H1 (cell line): Measurements from ENCODE around the gene SLC7A7. TPM values are rescaled to one million over a fixed set of nuclear protein-coding genes. Genes with fewer than 3 reads are reported as not detected.

ENCODE experiments used
- CTCF ChIA-PET: fragments of 300-600 bp; sonication (Branson Sonifier 250); formaldehyde crosslinking; loops from one replicate; lab custom pipeline; 2021; ENCODE audit not compliant: partially characterized antibody; lab: Charles Lee
- POLR2A ChIA-PET: fragments of 300-600 bp; sonication (Branson Sonifier 250); formaldehyde crosslinking; loops from one replicate; lab custom pipeline; 2021; ENCODE audit warnings: inconsistent platforms; ENCODE audit not compliant: partially characterized antibody; lab: Charles Lee
- DNase-seq, 2 experiments: peaks; one replicate each; pipeline versions ENCODE4 v3.0.0 to v3.0.0-alpha.2; 2010 to 2022; ENCODE audit warnings: low spot score in 2 of 2, low read depth in 1 of 2, mixed read lengths in 1 of 2
- FAIRE-seq: peaks from 2 replicates; lab custom pipeline; 2011; peaks lifted over from hg19 to GRCh38; lab: Jason Lieb, UNC
- H2AFZ ChIP-seq: 2 replicates; pipeline ENCODE4 v1.8.1; 2012; ENCODE audit warnings: low read length, inconsistent platforms
- H2AK5ac ChIP-seq: 2 replicates; pipeline ENCODE4 v1.6.1; 2013; ENCODE audit warnings: low read depth, low read length
- H2BK120ac ChIP-seq: replicated peaks from 2 replicates; pipeline ENCODE3; 2013; ENCODE audit warnings: low read depth, low read length, inconsistent platforms
- H2BK12ac ChIP-seq: 2 replicates; pipeline ENCODE4 v1.6.1; 2013; ENCODE audit warnings: low read depth, low read length
- H2BK15ac ChIP-seq: 2 replicates; pipeline ENCODE4 v1.6.1; 2013; ENCODE audit warnings: low read length
- H2BK20ac ChIP-seq: 2 replicates; pipeline ENCODE4 v1.6.1; 2013; ENCODE audit warnings: low read length
- H2BK5ac ChIP-seq: 2 replicates; pipeline ENCODE4 v1.6.1; 2013; ENCODE audit warnings: low read depth, low read length
- H3K14ac ChIP-seq: 2 replicates; pipeline ENCODE4 v1.6.1; 2013; ENCODE audit warnings: inconsistent platforms; ENCODE audit not compliant: insufficient read length
- H3K18ac ChIP-seq: 2 replicates; pipeline ENCODE4 v1.6.1; 2013; ENCODE audit warnings: low read length; ENCODE audit errors: extremely low read depth
- H3K23ac ChIP-seq: 2 replicates; pipeline ENCODE4 v1.6.1; 2013; ENCODE audit warnings: inconsistent platforms; ENCODE audit not compliant: insufficient read length
- H3K23me2 ChIP-seq: 2 replicates; pipeline ENCODE4 v1.6.1; 2013; ENCODE audit warnings: low read depth, low read length
- H3K27ac ChIP-seq: 2 replicates; pipeline ENCODE4 v1.6.1; 2011; ENCODE audit warnings: low read depth, low read length, inconsistent platforms
- H3K27me3 ChIP-seq, 4 experiments: replicated peaks in 1 of 4; 1 replicate in 1 of 4; 2 replicates in 3 of 4; pipeline versions ENCODE4 v1.6.1 to v1.8.1; 2011 to 2013; ENCODE audit warnings: low read length in 3 of 4, mild to moderate bottlenecking in 3 of 4, inconsistent platforms in 2 of 4, mixed read lengths in 2 of 4, moderate library complexity in 1 of 4; ENCODE audit not compliant: control insufficient read depth in 3 of 4, insufficient read depth in 3 of 4; ENCODE audit errors: extremely low read depth in 1 of 4
- H3K36me3 ChIP-seq, 4 experiments: 2 replicates each; pipeline versions ENCODE4 v1.6.1 to v1.8.1; 2011 to 2013; ENCODE audit warnings: mild to moderate bottlenecking in 4 of 4, low read length in 3 of 4, moderate library complexity in 2 of 4, control low read depth in 1 of 4, inconsistent platforms in 1 of 4; ENCODE audit not compliant: insufficient read depth in 4 of 4, control insufficient read depth in 2 of 4
- H3K4ac ChIP-seq: replicated peaks from 2 replicates; pipeline ENCODE3; 2013; ENCODE audit warnings: low read length, low read depth, mixed read lengths, inconsistent platforms; ENCODE audit not compliant: insufficient read length
- H3K4me1 ChIP-seq, 4 experiments: replicated peaks in 1 of 4; 1 replicate in 1 of 4; 2 replicates in 3 of 4; pipeline versions ENCODE4 v1.6.1 to v1.8.1; 2011 to 2013; ENCODE audit warnings: low read length in 3 of 4, inconsistent platforms in 2 of 4, mixed read lengths in 1 of 4; ENCODE audit not compliant: insufficient read depth in 4 of 4, control insufficient read depth in 3 of 4
- H3K4me2 ChIP-seq, 2 experiments: 2 replicates each; pipeline versions ENCODE4 v1.6.1 to v1.8.1; 2011 to 2013; ENCODE audit warnings: low read depth in 2 of 2, low read length in 2 of 2, control low read depth in 1 of 2, inconsistent platforms in 1 of 2, mild to moderate bottlenecking in 1 of 2; ENCODE audit not compliant: insufficient read depth in 1 of 2
- H3K4me3 ChIP-seq, 4 experiments: fragments of 200-600, 300-600 bp in 1 of 4; sonication (generic), shearing (Covaris generic), sonication (Bioruptor Twin) in 1 of 4; 2 replicates each; pipeline versions ENCODE4 v1.5.1 to v1.8.1; 2011 to 2016; ENCODE audit warnings: low read length in 4 of 4, low read depth in 3 of 4, control low read depth in 2 of 4, inconsistent platforms in 2 of 4, mild to moderate bottlenecking in 2 of 4, mixed read lengths in 1 of 4, moderate library complexity in 1 of 4; ENCODE audit not compliant: insufficient read depth in 2 of 4; ENCODE audit errors: extremely low read depth in 1 of 4
- H3K56ac ChIP-seq: replicated peaks from 2 replicates; pipeline ENCODE3; 2013; ENCODE audit warnings: low read depth, mild to moderate bottlenecking, mixed read lengths, low read length, inconsistent platforms; ENCODE audit not compliant: insufficient read length
- H3K79me1 ChIP-seq: 2 replicates; pipeline ENCODE4 v1.6.1; 2013; ENCODE audit warnings: low read depth, low read length, control low read depth
- H3K79me2 ChIP-seq, 2 experiments: 2 replicates each; pipeline versions ENCODE4 v1.6.1 to v1.8.1; 2012 to 2013; ENCODE audit warnings: low read length in 2 of 2, mild to moderate bottlenecking in 2 of 2, inconsistent platforms in 1 of 2; ENCODE audit not compliant: insufficient read depth in 2 of 2, control insufficient read depth in 1 of 2
- H3K9ac ChIP-seq, 4 experiments: replicated peaks in 1 of 4; 1 replicate in 1 of 4; 2 replicates in 3 of 4; pipeline versions ENCODE4 v1.6.1 to v1.8.1; 2011 to 2013; ENCODE audit warnings: low read depth in 3 of 4, low read length in 3 of 4, control low read depth in 2 of 4, mild to moderate bottlenecking in 2 of 4, moderate library complexity in 2 of 4, inconsistent platforms in 1 of 4; ENCODE audit errors: extremely low read depth in 1 of 4
- H3K9me3 ChIP-seq, 2 experiments: 2 replicates each; pipeline versions ENCODE4 v1.6.1 to v1.8.1; 2012 to 2013; ENCODE audit warnings: mild to moderate bottlenecking in 2 of 2, moderate library complexity in 2 of 2, control low read depth in 1 of 2, inconsistent platforms in 1 of 2, low read depth in 1 of 2, low read length in 1 of 2, mixed read lengths in 1 of 2; ENCODE audit not compliant: insufficient read depth in 2 of 2
- H4K20me1 ChIP-seq, 2 experiments: replicated peaks in 1 of 2; 2 replicates each; pipeline versions ENCODE3 to v1.8.1; 2011 to 2013; ENCODE audit warnings: inconsistent platforms in 2 of 2, low read length in 2 of 2, mild to moderate bottlenecking in 1 of 2; ENCODE audit not compliant: insufficient read depth in 2 of 2, control insufficient read depth in 1 of 2
- H4K5ac ChIP-seq: 2 replicates; pipeline ENCODE4 v1.6.1; 2013; ENCODE audit warnings: low read length, low read depth, mixed read lengths, inconsistent platforms; ENCODE audit not compliant: insufficient read length
- H4K8ac ChIP-seq: 2 replicates; pipeline ENCODE4 v1.8.0; 2013; ENCODE audit warnings: mild to moderate bottlenecking, moderate library complexity, low read length, inconsistent platforms; ENCODE audit not compliant: insufficient read depth; ENCODE audit errors: extremely low read depth
- H4K91ac ChIP-seq: replicated peaks from 2 replicates; pipeline ENCODE3; 2013; ENCODE audit warnings: low read length, mixed read lengths, inconsistent platforms; ENCODE audit not compliant: insufficient read length
- ASH2L ChIP-seq: fragments of 200-600, 300-600 bp; sonication (generic); IDR thresholded peaks from one replicate; pipeline ENCODE4 v1.7.1; 2017; ENCODE audit warnings: low read length
- CEBPB ChIP-seq: IDR thresholded peaks from 2 replicates; pipeline ENCODE4 v1.6.1; 2012; ENCODE audit warnings: low read depth, low read length
- EP300 ChIP-seq, 2 experiments: IDR thresholded peaks; 1 replicate in 1 of 2; 2 replicates in 1 of 2; pipeline ENCODE4 v1.6.1; 2011 to 2012; ENCODE audit warnings: low read depth in 2 of 2, low read length in 2 of 2, mild to moderate bottlenecking in 2 of 2, borderline replicate concordance in 1 of 2, inconsistent platforms in 1 of 2, moderate library complexity in 1 of 2
- HDAC2 ChIP-seq, 2 experiments: fragments of 300-600 bp in 1 of 2; sonication (generic) in 1 of 2; IDR thresholded peaks; 2 replicates each; pipeline ENCODE4 v1.6.1; 2011 to 2012; ENCODE audit warnings: low read depth in 2 of 2, low read length in 2 of 2, mild to moderate bottlenecking in 2 of 2, moderate library complexity in 2 of 2, borderline replicate concordance in 1 of 2, inconsistent platforms in 1 of 2
- JUND ChIP-seq: IDR thresholded peaks from 2 replicates; pipeline ENCODE4 v1.6.1; 2011; ENCODE audit warnings: mild to moderate bottlenecking, improper control_type of control experiment, low read length
- POLR2A ChIP-seq, 2 experiments: IDR thresholded peaks; 1 replicate in 1 of 2; 2 replicates in 1 of 2; pipeline ENCODE4 v1.6.1; 2011; ENCODE audit warnings: low read depth in 2 of 2, low read length in 2 of 2, mild to moderate bottlenecking in 2 of 2; ENCODE audit errors: control extremely low read depth in 1 of 2
- RBBP5 ChIP-seq: IDR thresholded peaks from 2 replicates; pipeline ENCODE4 v1.7.1; 2012; ENCODE audit warnings: low read depth, mild to moderate bottlenecking, inconsistent platforms, low read length, moderate library complexity, borderline replicate concordance
- SIRT6 ChIP-seq: IDR thresholded peaks from one replicate; pipeline ENCODE4 v1.7.1; 2012; ENCODE audit warnings: low read length, inconsistent platforms
- SIX5 ChIP-seq: IDR thresholded peaks from 2 replicates; pipeline ENCODE4 v1.6.1; 2011; ENCODE audit warnings: mild to moderate bottlenecking, low read depth, low read length
- SP1 ChIP-seq: IDR thresholded peaks from 2 replicates; pipeline ENCODE4 v1.6.1; 2011; ENCODE audit warnings: low read depth, low read length
- TAF7 ChIP-seq: optimal IDR thresholded peaks from 2 replicates; pipeline ENCODE3; 2011; ENCODE audit warnings: low read depth, mild to moderate bottlenecking, inconsistent platforms, low read length, moderate library complexity, borderline replicate concordance
- YY1 ChIP-seq: IDR thresholded peaks from 2 replicates; pipeline ENCODE4 v1.6.1; 2011; ENCODE audit warnings: low read depth, mild to moderate bottlenecking, low read length
- WGBS, 2 experiments: shearing (Covaris generic) in 1 of 2; methylation state at CpG; one replicate each; pipeline versions ENCODE4 v1.1.6 to v1.1.7; 2013 to 2015; ENCODE audit warnings: low lambda C conversion rate in 2 of 2, mixed read lengths in 2 of 2, inconsistent platforms in 1 of 2, low coverage in 1 of 2, missing lambda C conversion rate in 1 of 2; ENCODE audit not compliant: insufficient replicate concordance in 2 of 2, insufficient coverage in 1 of 2, insufficient read length in 1 of 2; ENCODE audit errors: extremely low coverage in 1 of 2, missing lambda C conversion rate in 1 of 2; 5-methylcytosine and 5-hydroxymethylcytosine counted together
- polyA plus RNA-seq, 7 experiments: library from polyadenylated mRNA; depleted of rRNA in 3 of 7; stranded (reverse) in 5 of 7; unstranded in 2 of 7; fragments of >200 nt in 5 of 7; fragments of 200-250 nt in 2 of 7; gene quantifications; 1 replicate in 5 of 7; 2 replicates in 1 of 7; 4 replicates in 1 of 7; pipeline versions ENCODE4 v1.2.1 to v1.2.3, GENCODE V29; 2011 to 2013; ENCODE audit warnings: missing spikeins in 2 of 7, mixed read lengths in 2 of 7
- total RNA-seq: library from RNA; stranded (reverse); fragmentation: NEBNext Ultra II Directional; extraction: Animal tissue kit (Norgen Biotek cat#: 25700); gene quantifications from 2 replicates; pipeline ENCODE4 v1.2.1, GENCODE V29; 2021

The SLC7A7 gene
- total and polyA plus RNA-seq, 2 of the 8 experiments (the other 6 are each of a cell fraction or from before 2014, with no cell fraction given), result 5.8 to 14.9 TPM

DNA sequence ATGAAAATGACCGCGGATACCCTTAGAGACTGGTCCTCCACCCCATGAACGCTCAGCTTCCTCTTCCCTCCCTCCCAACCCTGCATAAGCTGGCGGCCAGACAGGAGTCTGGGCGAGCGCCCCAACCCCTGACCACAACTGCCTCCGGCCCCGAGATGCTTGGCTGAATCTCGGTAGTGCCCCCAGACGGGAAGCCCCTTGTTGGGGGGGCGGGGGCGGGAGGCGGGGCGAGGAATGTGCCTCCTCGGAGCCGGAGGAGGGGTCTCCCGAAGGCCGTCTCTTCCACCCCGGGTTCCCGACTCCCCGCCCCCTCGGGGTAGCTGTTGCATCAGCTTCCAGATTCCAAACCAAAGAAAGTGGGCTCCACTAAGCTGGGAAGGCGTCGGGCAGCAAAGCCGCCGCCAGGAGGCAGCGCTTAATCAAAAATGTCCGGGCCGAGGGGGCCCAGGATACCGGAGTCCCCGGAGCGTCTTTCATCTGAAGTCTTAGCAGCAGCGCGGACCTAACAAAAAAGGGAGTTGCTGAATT is 7.4 kb upstream of the SLC7A7 start:
- H3K18ac ChIP-seq, result peak overlapping the region; percentile 98
- H4K91ac ChIP-seq, result peak overlapping the region; percentile 99
- FAIRE-seq (no peak), DNase-seq (peak; percentile 92 to 95)
- peak overlapping the region; percentile 57 for H3K14ac ChIP-seq
- H3K36me3 ChIP-seq, result no peaks in the 10 kb centered on the region
- peak overlapping the region; percentile 57 to 94 (median 76) for H3K4me3 ChIP-seq
- peaks cover 16 to 26% (median 20%) of the 10 kb centered on the region in 4 experiments for H3K4me1 ChIP-seq
- peak overlapping the region; percentile 64 for H4K5ac ChIP-seq
- peak overlapping the region; percentile 26; the same call in 1 of the 2 replicates for H2AFZ ChIP-seq
- H3K56ac ChIP-seq, result peak overlapping the region; percentile 89
- 3% methylated on average over 27 of the region's 34 CpGs; no CpG with 5 or more reads in 1 of the 2 experiments for WGBS, 2 experiments
- peaks cover 12% of the 10 kb centered on the region for H3K23me2 ChIP-seq
- peak overlapping the region; percentile 96 for H3K4ac ChIP-seq
- H3K27ac ChIP-seq, result peak overlapping the region; percentile 95
- H3K9ac ChIP-seq, result peak overlapping the region; percentile 63 to 93 (median 88)
- peak overlapping the region; percentile 68 for H2BK120ac ChIP-seq
- H2AK5ac ChIP-seq, result 0 out of 2 replicates have a peak overlapping the region, but pooled peaks have one; percentile 30
- peak overlapping the region; percentile 97; the same call in 1 of the 2 replicates for H2BK12ac ChIP-seq
- no peaks in the 10 kb centered on the region for H3K27me3 ChIP-seq
- peak overlapping the region; percentile 89 to 90 for H3K4me2 ChIP-seq
- no peaks in the 10 kb centered on the region for H3K79me1 ChIP-seq
- H3K9me3 ChIP-seq, result no peaks in the 10 kb centered on the region
- no peak overlapping the region for H2BK15ac ChIP-seq
- H2BK5ac ChIP-seq, result peak overlapping the region; percentile 96
- no peak overlapping the region for H3K23ac ChIP-seq
- ChIA-PET CTCF (interaction anchor here (0.6 to 53.1 kb wide), 26 partner anchors 10 to 708 kb away, joined by 3 to 1562 read pairs (median 4); partner anchors contain the start of genes HAUS4, LRP10, MMP14 and OXA1L), POLR2A (interaction anchor here (0.6 to 7.1 kb wide), 34 partner anchors 9 to 273 kb away, joined by 3 to 136 read pairs (median 5); partner anchors contain the start of genes AJUBA, LRP10, MMP14 and OXA1L)
- peak overlapping the region; percentile 86; the same call in 1 of the 2 replicates for H2BK20ac ChIP-seq
- H3K79me2 ChIP-seq, result no peaks in the 10 kb centered on the region
- no peaks in the 10 kb centered on the region for H4K20me1 ChIP-seq
- peak overlapping the region; percentile 99 for H4K8ac ChIP-seq
- TF ChIP-seq POLR2A (IDR thresholded peaks at IDR 0.05; ENCODE audit: control extremely low read depth in 1 of 2, low read depth in 2 of 2, low read length in 2 of 2) (peak in 1 of 2 experiments; percentile 53; a peak in 2 of 3 replicates), SIRT6 (no peak), HDAC2 (IDR thresholded peaks at IDR 0.05; ENCODE audit: borderline replicate concordance in 1 of 2, low read depth in 2 of 2, low read length in 2 of 2) (0 out of 4 replicates have a peak, but pooled peaks of 1 of the 2 experiments have one; percentile 62), SP1 (peak; percentile 62; the same call in 1 of the 2 replicates), SIX5 (no peak), ASH2L (peak; percentile 51), CEBPB (peak; percentile 99), YY1 (peak; percentile 85), JUND (peak; percentile 84), TAF7 (peak; percentile 74), RBBP5 (no peak), EP300 (IDR thresholded peaks at IDR 0.05; ENCODE audit: borderline replicate concordance in 1 of 2, low read depth in 2 of 2, low read length in 2 of 2) (peak in 1 of 2 experiments; percentile 87; a peak in 1 of 3 replicates)
